ENCODE data around the gene BRICD5. TPM values are rescaled to one million over a fixed set of nuclear protein-coding genes. Genes with fewer than 3 reads are reported as not detected.

BRICD5 gene
- total and polyA plus RNA-seq, 2 donors from 2014 or later: 7.2 to 8.2 TPM

- H3K36me3 ChIP-seq (ENCODE audit: control insufficient read depth in 2 of 3, insufficient read depth in 3 of 3, low read length in 3 of 3): peaks cover 0 to 19% (median 12%) of the 10 kb centered on the region in 3 donors
- no peaks in the 10 kb centered on the region for H3K27me3 ChIP-seq (ENCODE audit: control insufficient read depth, insufficient read depth, low read length)
- no peak for FAIRE-seq
- intact Hi-C loops (cut with DNase I): no loop called here
- peaks cover 0 to 7% (median 0%) of the 10 kb centered on the region in 3 donors for H3K4me1 ChIP-seq (ENCODE audit: control insufficient read depth in 2 of 3, insufficient read depth in 2 of 3, low read depth in 1 of 3, low read length in 3 of 3)
- H3K4me3 ChIP-seq (ENCODE audit: low read length in 3 of 3): no peak overlapping the region
- H3K9me3 ChIP-seq (ENCODE audit: control insufficient read depth in 2 of 3, insufficient read depth in 1 of 3, low read length in 3 of 3): no peaks in the 10 kb centered on the region
- H3K9ac ChIP-seq (ENCODE audit: low read length in 3 of 3): no peak overlapping the region
- H3K27ac ChIP-seq (ENCODE audit: low read depth in 2 of 2, low read length in 2 of 2): no peak overlapping the region
- TF ChIP-seq, protein P1, sequence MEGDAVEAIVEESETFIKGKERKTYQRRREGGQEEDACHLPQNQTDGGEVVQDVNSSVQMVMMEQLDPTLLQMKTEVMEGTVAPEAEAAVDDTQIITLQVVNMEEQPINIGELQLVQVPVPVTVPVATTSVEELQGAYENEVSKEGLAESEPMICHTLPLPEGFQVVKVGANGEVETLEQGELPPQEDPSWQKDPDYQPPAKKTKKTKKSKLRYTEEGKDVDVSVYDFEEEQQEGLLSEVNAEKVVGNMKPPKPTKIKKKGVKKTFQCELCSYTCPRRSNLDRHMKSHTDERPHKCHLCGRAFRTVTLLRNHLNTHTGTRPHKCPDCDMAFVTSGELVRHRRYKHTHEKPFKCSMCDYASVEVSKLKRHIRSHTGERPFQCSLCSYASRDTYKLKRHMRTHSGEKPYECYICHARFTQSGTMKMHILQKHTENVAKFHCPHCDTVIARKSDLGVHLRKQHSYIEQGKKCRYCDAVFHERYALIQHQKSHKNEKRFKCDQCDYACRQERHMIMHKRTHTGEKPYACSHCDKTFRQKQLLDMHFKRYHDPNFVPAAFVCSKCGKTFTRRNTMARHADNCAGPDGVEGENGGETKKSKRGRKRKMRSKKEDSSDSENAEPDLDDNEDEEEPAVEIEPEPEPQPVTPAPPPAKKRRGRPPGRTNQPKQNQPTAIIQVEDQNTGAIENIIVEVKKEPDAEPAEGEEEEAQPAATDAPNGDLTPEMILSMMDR (IDR thresholded peaks at IDR 0.05; ENCODE audit: borderline replicate concordance, extremely low read depth, insufficient read depth): no peak
- no peak for DNase-seq
Observed at GRCh38 chr16:2234813-2235170, 24.1 kb upstream of the BRICD5 start.

DNA sequence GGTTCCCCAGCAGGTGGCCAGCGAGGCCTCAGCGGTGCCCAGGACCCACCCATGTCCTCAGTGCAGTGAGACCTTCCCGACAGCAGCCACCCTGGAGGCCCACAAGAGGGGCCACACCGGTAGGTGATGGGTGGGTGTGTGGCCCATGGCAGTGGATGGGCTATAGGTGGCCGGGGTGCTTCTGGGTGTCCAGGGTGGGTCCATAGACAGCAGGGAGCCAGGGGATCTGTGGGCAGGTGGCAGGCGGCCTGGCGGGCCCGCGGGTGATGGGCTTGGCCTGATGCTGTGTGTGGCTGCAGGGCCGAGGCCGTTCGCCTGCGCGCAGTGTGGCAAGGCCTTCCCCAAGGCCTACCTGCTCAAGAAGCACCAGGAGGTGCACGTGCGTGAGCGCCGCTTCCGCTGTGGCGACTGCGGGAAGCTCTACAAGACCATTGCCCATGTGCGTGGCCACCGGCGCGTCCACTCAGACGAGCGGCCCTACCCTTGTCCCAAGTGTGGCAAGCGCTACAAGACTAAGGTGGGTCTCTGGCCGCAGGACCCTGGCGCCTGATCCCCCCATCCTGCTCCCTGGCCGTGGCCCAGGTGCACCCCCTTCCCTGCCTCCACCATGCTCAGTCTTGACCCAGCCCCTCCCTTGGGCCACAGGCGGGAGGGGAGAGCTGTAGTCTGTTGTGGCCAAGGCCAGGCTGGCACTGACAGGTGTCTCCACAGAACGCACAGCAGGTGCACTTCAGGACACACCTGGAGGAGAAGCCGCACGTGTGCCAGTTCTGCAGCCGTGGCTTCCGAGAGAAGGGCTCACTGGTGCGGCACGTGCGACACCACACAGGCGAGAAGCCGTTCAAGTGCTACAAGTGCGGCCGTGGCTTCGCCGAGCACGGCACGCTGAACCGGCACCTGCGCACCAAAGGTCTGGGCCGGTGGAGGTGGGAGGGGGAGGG lies 23.5 kb upstream of the BRICD5 start:
- no peak overlapping the region for H3K27ac ChIP-seq (ENCODE audit: low read depth in 2 of 2, low read length in 2 of 2)
- H3K9ac ChIP-seq (ENCODE audit: low read length in 3 of 3): no peak overlapping the region
- TF ChIP-seq, protein P1 (IDR thresholded peaks at IDR 0.05; ENCODE audit: borderline replicate concordance, extremely low read depth, insufficient read depth): no peak
- intact Hi-C loops (cut with DNase I): no loop called here
- H3K4me1 ChIP-seq (ENCODE audit: control insufficient read depth in 2 of 3, insufficient read depth in 2 of 3, low read depth in 1 of 3, low read length in 3 of 3): peaks cover 0 to 7% (median 0%) of the 10 kb centered on the region in 3 donors
- no peaks in the 10 kb centered on the region for H3K27me3 ChIP-seq (ENCODE audit: control insufficient read depth, insufficient read depth, low read length)
- FAIRE-seq: no peak
- no peak overlapping the region for H3K4me3 ChIP-seq (ENCODE audit: low read length in 3 of 3)
- peak in 1 of 5 donors; percentile 70 for DNase-seq
- H3K36me3 ChIP-seq (ENCODE audit: control insufficient read depth in 2 of 3, insufficient read depth in 3 of 3, low read length in 3 of 3): peaks cover 0 to 26% (median 14%) of the 10 kb centered on the region in 3 donors
- H3K9me3 ChIP-seq (ENCODE audit: control insufficient read depth in 2 of 3, insufficient read depth in 1 of 3, low read length in 3 of 3): no peaks in the 10 kb centered on the region

- H3K9ac ChIP-seq (ENCODE audit: low read length in 3 of 3): no peak overlapping the region
- no peak overlapping the region for H3K27ac ChIP-seq (ENCODE audit: low read depth in 2 of 2, low read length in 2 of 2)
- no peaks in the 10 kb centered on the region for H3K27me3 ChIP-seq (ENCODE audit: control insufficient read depth, insufficient read depth, low read length)
- FAIRE-seq (no peak), DNase-seq (peak in 1 of 5 donors; percentile 73)
- H3K9me3 ChIP-seq (ENCODE audit: control insufficient read depth in 2 of 3, insufficient read depth in 1 of 3, low read length in 3 of 3): no peaks in the 10 kb centered on the region
- H3K4me1 ChIP-seq (ENCODE audit: control insufficient read depth in 2 of 3, insufficient read depth in 2 of 3, low read depth in 1 of 3, low read length in 3 of 3): peaks cover 0 to 7% (median 0%) of the 10 kb centered on the region in 3 donors
- TF ChIP-seq, protein P1 (IDR thresholded peaks at IDR 0.05; ENCODE audit: borderline replicate concordance, extremely low read depth, insufficient read depth): no peak
- no peak overlapping the region for H3K4me3 ChIP-seq (ENCODE audit: low read length in 3 of 3)
- intact Hi-C loops (cut with DNase I): no loop called here
- H3K36me3 ChIP-seq (ENCODE audit: control insufficient read depth in 2 of 3, insufficient read depth in 3 of 3, low read length in 3 of 3): peaks cover 0 to 32% (median 14%) of the 10 kb centered on the region in 3 donors
Observed at GRCh38 chr16:2233046-2233775, 22.5 kb upstream of the BRICD5 start.

Data from kidney (tissue), 14 donors.